Measurements from ENCODE around the gene RAPGEF6.

RAPGEF6 gene

DNA sequence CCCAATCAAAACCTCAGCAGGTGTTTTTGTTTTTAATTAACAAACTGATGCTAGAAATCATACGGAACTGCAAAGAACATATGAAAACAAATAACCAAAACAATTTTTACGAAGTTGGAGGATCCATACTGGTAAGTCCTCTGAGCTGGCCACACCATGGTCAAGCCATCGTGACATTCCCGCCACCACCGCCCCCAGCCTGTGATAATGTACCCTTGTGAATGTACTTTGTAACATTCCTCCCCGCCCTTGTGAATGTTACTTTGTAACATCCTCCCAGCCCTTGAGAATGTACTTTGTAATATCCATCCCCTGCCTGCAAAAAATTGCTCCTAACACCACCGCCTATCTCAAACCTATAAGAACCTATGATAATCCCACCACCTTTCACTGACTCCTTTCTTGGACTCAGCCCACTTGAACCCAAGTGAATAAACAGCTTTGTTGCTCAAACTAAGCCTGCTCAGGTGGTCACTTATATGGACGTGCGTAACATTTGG lies 63.3 kb downstream of the RAPGEF6 start:
- TF ChIP-seq POLR2AphosphoS5 (IDR thresholded peaks at IDR 0.05; ENCODE audit: low read depth, low read length) (no peak), SIN3A (IDR thresholded peaks at IDR 0.05; ENCODE audit: borderline replicate concordance, insufficient read depth, low read length) (no peak), FOXP2 (optimal IDR thresholded peaks at IDR 0.05; ENCODE audit: borderline replicate concordance, extremely low read depth, extremely low read length, insufficient read depth) (no peak), TAF1 (IDR thresholded peaks at IDR 0.05; ENCODE audit: borderline replicate concordance, insufficient read depth, low read length) (no peak)
- TF ChIP-seq, protein P1, sequence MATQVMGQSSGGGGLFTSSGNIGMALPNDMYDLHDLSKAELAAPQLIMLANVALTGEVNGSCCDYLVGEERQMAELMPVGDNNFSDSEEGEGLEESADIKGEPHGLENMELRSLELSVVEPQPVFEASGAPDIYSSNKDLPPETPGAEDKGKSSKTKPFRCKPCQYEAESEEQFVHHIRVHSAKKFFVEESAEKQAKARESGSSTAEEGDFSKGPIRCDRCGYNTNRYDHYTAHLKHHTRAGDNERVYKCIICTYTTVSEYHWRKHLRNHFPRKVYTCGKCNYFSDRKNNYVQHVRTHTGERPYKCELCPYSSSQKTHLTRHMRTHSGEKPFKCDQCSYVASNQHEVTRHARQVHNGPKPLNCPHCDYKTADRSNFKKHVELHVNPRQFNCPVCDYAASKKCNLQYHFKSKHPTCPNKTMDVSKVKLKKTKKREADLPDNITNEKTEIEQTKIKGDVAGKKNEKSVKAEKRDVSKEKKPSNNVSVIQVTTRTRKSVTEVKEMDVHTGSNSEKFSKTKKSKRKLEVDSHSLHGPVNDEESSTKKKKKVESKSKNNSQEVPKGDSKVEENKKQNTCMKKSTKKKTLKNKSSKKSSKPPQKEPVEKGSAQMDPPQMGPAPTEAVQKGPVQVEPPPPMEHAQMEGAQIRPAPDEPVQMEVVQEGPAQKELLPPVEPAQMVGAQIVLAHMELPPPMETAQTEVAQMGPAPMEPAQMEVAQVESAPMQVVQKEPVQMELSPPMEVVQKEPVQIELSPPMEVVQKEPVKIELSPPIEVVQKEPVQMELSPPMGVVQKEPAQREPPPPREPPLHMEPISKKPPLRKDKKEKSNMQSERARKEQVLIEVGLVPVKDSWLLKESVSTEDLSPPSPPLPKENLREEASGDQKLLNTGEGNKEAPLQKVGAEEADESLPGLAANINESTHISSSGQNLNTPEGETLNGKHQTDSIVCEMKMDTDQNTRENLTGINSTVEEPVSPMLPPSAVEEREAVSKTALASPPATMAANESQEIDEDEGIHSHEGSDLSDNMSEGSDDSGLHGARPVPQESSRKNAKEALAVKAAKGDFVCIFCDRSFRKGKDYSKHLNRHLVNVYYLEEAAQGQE (IDR thresholded peaks at IDR 0.05; ENCODE audit: insufficient read depth in 1 of 2, low read depth in 2 of 2, low read length in 2 of 2): no peak

DNA sequence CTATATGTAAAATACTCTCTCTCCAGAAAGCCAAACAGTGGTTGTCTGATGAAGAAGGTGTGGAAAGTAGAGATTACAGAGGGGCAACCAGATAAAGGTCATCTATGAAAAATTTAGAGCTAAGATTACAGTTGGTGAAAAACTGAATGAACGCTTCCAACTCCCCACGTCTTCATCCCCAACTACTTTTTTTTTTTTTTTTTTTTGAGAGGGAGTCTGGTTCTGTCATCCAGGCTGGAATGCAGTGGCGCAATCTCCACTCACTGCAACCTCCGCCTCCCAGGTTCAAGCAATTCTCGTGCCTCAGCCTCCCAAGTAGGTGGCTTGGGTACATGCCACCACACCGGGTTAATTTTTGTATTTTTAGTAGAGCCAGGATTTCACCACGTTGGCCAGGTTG lies 64.3 kb downstream of the RAPGEF6 start:
- TF ChIP-seq SIN3A (IDR thresholded peaks at IDR 0.05; ENCODE audit: borderline replicate concordance, insufficient read depth, low read length): no peak
- TF ChIP-seq, protein P1 (IDR thresholded peaks at IDR 0.05; ENCODE audit: insufficient read depth in 1 of 2, low read depth in 2 of 2, low read length in 2 of 2): no peak
- TF ChIP-seq FOXP2 (optimal IDR thresholded peaks at IDR 0.05; ENCODE audit: borderline replicate concordance, extremely low read depth, extremely low read length, insufficient read depth): no peak
- no peak for TF ChIP-seq POLR2AphosphoS5 (IDR thresholded peaks at IDR 0.05; ENCODE audit: low read depth, low read length)
- no peak for TF ChIP-seq TAF1 (IDR thresholded peaks at IDR 0.05; ENCODE audit: borderline replicate concordance, insufficient read depth, low read length)

DNA sequence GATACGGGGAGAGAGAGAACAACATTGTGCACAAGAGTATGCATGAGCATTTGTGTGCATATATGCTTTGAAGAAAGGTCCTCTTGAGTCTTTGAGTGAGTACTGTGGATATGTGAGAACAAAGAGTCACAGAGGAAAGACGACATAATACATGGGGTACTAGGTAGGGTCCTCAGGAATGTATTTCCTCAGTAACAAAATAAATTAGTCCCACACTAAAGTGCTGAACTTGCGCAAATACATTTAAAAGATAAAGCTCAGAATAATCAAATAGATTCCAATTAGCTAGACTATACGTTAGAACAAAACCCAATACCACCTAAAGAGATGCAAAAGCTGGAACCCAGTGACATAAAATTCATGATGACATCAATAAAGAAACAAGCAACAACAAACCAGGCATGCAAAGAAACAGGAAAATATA lies 70.8 kb downstream of the RAPGEF6 start:
- TF ChIP-seq TAF1 (IDR thresholded peaks at IDR 0.05; ENCODE audit: borderline replicate concordance, insufficient read depth, low read length) (no peak), SIN3A (IDR thresholded peaks at IDR 0.05; ENCODE audit: borderline replicate concordance, insufficient read depth, low read length) (no peak), POLR2AphosphoS5 (IDR thresholded peaks at IDR 0.05; ENCODE audit: low read depth, low read length) (no peak), FOXP2 (optimal IDR thresholded peaks at IDR 0.05; ENCODE audit: borderline replicate concordance, extremely low read depth, extremely low read length, insufficient read depth) (no peak)
- TF ChIP-seq, protein P1 (IDR thresholded peaks at IDR 0.05; ENCODE audit: insufficient read depth in 1 of 2, low read depth in 2 of 2, low read length in 2 of 2): no peak

DNA sequence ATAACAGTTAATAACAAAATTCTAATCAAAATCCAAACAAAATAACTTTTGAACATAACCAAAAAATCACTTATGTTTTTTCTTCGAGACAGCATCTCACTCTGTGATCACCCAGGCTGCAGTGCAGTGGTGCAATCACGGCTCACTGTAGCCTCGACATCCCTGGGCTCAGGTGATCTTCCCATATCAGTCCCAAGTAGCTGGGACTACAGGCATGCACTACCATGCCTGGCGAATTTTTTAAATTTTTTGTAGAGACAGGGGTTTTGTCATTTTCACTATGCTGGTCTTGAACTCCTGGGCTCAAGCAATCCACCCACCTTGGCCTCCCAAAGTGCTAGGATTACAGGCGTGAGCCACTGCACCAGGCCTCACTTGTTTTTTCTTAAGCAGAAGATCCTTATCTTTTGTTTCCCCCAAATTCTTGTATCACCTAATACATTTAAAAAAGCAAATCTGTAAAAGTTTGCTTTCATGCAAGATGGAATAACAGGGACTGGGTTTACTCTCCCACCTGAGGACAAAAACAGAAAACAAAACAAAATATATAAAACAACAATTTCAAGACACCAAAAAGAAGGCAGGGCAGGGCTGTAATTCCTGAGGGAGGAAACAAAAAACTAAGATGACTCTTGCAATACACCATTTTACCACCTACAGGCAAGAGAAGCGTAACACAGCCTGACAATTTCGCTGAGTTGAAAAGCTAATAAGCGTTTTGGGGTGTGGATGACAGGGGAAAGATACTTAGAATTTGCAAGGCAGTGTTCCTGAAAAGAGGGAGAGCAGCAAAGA lies 71.4 kb downstream of the RAPGEF6 start:
- TF ChIP-seq POLR2AphosphoS5 (IDR thresholded peaks at IDR 0.05; ENCODE audit: low read depth, low read length): no peak
- no peak for TF ChIP-seq TAF1 (IDR thresholded peaks at IDR 0.05; ENCODE audit: borderline replicate concordance, insufficient read depth, low read length)
- TF ChIP-seq, protein P1 (IDR thresholded peaks at IDR 0.05; ENCODE audit: insufficient read depth in 1 of 2, low read depth in 2 of 2, low read length in 2 of 2): no peak
- no peak for TF ChIP-seq SIN3A (IDR thresholded peaks at IDR 0.05; ENCODE audit: borderline replicate concordance, insufficient read depth, low read length)
- no peak for TF ChIP-seq FOXP2 (optimal IDR thresholded peaks at IDR 0.05; ENCODE audit: borderline replicate concordance, extremely low read depth, extremely low read length, insufficient read depth)

Measured in PFSK-1 (cell line).